Cerebellar cortex (tissue), 1 donor: ENCODE results near the gene SYTL3.

Experiments used
- DNase-seq: peaks from one replicate; pipeline ENCODE4 v3.0.0-alpha.2; 2015; ENCODE audit warnings: low spot score

SYTL3 gene

GRCh38 chr6:158793432-158793831, 143.6 kb downstream of the SYTL3 start:
- no peak for DNase-seq

DNA sequence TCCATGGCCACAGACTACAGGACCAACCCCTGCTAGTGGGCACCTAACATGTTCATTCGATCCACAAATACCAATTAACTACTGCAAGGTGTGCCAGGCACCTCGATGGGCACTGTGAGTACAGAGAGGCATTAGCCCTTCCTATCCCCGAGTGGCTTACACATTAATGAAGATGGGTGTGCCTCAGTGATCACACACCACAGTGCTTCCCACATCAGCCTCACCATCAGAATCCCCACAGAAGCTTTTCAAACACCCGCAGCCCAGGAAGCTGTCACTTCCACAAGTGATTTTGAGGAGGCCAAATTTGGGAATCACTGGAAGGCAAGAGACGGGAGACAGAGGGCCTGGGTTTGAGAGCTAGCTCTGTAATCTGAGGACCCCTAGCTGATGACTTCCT, 145.7 kb downstream of the SYTL3 start:
- DNase-seq = no peak

DNA sequence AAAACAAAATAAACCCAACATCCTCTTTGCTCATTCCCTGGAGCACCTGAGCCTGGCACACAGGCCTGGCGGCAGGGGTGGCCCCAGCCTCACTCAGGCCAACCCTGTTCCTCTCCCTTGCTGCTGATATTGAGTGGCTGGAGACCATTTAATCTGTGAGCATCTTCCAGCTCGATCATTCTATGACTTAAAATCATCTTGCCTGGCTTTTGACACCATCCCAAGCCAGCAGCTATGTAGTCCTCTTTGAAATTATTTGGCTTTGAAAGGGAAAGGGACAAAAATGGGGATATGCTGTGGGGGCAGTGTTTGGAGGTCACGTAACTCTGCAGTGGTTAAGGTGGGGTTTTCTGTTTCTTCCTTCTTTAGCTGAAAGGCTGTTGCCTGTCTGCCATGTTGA, 146.5 kb downstream of the SYTL3 start:
- DNase-seq = no peak

DNA sequence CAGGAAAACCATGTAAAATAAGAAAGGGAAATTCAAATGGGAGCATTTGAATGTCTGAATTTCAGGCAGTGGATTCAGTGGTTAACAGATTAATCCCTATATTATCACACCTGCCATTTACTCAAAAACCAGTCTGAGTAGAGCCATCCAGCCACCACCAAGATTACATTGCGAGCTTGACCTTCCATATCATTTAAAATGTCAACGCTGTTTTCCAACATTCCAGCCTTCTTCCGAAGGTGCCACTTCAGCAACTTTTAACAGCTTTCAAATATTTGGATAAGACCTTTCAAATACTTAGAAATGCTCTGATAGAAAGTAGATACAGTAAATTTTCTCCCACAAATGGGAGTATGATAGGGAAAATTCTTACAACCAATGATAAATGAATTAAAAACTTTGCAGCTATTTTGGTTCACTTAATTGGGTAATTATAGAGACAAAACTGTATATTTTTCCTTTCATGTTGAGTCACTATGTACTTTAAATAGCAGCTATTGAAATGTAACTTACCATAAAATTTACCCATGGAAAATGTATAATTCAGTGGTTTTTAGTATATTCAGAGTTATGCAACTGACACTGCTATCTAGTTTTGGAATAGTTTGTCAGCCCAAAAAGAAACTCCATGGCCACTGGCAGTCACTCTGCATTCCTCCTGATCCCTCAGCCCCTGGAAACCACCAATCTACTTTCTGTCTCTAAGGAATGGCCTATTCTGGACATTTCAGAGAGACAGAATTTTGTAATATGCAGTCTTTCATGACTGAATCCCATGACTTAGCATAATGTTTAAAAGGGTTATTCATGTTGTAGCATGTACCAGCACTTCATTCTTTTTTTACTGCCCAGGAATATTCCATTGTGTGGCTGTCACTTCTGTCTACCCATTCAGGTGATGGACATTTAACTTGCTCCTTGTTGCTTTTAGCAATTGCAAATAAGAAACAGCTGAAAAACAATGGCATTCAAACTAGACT, 147.8 kb downstream of the SYTL3 start:
- no peak for DNase-seq

- no peak for DNase-seq
Measured at GRCh38 chr6:158798311-158798710, 148.5 kb downstream of the SYTL3 start.

- peak; percentile 86 for DNase-seq
Measured at GRCh38 chr6:158799051-158799792, 149.4 kb downstream of the SYTL3 start.

DNA sequence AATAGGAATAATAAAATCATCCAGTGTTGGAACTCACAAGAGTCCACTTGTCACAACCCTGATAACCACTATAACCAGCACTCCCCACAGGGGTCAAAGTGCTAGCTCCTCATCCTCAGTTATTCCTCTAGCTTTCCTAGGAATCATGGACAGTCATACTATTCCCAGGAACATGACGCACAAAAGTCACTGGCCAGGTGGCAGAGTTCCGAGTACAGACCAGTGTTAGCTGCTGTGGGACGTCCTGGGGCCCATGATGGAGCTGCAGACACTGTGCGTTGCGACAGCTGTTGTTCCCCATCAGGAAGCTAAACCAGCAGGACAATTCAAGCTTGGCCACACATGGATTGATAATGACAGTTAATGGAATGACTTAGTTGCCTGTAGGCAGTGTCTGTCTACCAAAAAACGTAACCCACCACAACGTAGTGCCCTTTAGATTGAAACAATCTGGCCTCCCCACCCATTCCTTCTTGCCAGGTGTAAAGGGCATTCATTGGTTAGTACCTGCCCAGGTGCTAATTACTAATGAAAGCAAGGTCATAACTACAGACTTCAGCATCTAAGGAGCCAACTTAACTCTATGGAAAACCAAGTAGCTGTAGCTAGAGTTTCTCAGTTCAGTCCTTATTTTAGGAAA, 151.9 kb downstream of the SYTL3 start:
- DNase-seq = no peak

DNA sequence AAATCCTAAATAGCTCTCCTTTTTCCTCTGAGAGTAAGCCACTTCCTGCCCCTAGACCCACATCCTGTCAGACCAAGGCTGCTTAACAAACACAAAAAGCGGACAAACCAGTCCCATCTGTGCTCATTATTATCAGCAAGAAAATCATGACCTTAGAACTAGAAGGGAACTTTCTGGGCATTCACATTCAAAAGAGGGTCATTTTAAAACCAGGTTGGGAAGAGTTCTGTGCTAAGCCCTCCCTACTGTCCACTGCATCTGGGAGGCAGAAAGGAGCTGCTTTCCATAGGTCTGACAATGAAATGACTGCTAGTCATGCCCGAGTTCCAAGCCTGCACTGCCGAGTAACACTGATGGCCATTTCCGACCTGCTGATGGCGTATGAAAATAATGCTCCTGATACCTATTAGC, 153.9 kb downstream of the SYTL3 start:
- no peak for DNase-seq

DNA sequence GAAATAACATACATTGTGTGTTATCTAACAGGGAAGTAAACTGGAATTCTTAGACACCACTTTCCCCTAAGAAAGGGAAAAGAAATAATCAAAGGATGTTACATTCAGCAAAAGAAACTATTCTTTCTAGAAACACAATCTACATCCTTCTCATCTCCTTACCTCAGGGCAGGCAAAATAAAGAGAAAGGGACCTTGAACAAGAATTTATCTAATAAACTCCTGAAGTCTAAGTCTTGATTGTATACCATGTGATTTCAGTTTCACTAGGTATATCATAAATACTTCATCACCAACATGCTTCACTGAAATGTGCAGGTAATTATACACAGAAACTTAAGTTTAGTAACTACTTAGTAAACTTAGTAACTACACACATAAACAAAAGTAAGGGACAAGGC, 154.4 kb downstream of the SYTL3 start:
- DNase-seq = no peak

- no peak for DNase-seq
Measured at GRCh38 chr6:158805698-158806377, 156.0 kb downstream of the SYTL3 start.

DNA sequence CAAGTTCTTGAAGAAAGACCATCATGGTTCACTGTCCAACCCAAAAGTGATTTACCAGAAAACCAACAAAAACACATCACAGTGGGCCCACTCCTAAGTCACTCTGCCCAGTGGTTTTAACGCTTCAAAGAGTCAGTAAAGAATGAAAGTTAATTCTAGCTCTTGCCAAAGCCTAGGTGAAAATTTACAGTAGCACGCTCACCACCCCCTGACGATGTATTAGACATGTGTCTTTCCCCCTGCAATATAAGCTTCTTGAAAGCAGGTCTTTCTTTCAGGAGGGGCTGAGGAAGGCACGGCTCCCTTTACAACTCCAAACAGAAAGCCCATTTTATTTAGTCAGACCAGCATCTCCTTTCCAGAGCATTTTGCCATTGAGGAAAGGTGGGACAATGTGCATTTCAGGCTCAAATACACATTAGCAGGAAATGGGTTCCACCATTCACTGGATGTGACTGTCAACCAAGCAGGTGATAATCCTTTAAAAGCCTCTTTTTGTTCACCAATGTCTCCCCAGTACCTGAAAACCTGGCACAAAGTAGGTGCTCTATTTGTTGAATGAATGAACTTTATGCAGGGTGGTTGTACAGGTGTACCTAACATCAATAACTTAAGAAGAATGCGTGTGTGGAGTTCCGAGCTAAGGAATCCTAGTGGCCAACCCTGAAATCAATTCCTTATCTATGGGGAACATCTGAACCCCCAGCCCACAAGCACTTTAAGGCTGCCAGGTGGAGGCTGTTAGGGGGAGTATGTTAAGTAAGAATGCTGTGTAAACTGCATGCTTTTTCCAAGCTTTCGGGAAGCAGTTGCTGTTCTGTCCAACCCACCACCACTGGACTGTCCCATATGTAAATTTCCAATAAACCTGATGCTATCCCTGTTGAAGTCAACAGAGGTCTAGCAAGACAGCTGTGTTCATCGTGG, 157.9 kb downstream of the SYTL3 start:
- DNase-seq = no peak

DNA sequence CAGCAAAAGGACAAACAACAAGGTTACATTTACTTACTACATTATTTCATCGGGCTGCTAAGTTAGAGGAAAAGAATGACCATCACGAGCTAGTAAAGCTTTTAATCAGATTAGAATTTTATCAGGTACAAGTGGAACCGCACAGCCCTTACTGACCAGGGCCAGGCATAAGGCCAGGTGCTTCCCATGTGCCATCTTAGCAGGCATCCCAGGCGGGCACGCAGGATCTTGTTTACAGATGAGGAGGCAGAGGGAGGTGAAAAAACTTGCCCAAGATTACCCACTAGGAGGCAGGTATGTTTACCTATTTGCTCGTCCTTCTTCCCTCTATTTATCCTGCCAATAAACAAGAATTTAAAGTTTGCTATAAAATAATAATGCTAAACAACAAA, 158.6 kb downstream of the SYTL3 start:
- no peak for DNase-seq

DNA sequence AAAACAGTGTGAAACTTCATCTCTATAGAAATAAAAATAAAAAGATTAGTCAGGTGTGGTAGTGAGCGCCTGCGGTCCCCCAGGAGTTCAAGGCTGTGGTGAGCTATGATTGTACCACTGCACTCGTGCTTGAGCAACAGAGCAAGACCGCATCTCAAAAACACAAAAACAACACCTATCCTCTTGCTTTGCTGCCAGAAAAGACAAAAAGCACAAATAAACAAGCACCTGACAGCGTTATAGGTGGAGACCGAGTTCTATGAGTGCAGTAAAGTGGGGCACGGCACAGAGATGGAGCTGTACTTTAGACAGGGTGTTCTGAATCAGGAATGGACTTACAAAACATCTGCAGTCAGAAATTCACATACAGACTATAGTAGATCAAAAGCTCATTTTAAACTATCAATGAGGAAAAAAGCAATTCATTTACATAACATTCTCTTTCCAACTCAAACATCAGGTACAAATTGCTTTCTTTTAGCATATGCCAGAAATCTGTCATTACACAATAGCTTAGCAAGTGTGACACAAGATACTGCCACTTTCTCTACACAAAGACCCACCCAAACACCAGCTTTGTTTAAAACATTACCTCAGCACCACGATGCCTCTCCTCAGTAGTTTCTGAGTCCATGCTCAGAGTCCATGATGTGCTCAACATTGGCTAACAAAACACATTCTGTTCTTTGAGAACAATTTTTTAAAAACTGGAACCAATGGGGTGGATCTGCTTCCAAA, 159.3 kb downstream of the SYTL3 start:
- no peak for DNase-seq

DNA sequence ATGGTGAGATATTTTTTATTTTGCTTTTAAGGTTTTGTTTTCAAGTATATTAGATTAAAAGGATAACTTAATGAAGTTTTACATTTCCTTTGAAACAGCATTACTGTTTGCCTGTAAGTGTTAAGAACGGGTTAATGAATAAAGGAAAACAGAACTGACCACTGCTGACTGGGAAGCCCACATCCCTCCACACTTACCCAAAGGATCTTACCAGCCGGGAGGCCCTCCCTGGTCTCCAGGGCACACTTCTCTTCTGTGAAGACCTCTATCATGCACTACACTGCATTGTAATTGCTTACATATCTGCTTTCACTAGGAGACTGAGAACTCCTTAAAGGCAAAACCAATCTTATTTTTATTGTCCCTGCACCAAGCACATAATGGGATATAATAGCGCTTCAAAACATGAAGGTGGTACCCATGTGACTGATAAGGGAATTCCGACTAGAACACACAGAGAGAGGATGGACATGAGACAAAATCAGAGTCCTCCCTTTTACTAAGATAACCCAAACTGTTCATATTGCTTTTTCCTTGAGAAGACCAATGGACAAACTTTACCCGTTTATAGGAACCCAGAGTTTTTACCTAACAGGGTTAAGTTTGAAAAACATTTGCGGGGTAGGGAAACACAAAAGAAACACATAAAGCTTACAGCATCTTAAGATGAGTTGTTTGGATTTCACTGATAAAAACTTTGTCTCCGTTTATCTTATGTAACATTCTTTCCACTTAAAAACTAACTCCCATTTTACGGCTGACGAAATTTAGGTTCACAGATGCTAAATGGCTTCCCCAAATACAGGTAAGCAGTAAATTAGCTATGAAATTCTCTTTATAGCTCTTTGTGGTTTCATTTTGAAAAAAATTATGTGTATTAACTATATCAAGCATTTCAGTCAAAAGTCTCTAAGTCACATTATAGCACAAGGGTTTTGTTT, 160.6 kb downstream of the SYTL3 start:
- no peak for DNase-seq

GRCh38 chr6:158812611-158813010, 162.8 kb downstream of the SYTL3 start:
- DNase-seq = no peak

DNA sequence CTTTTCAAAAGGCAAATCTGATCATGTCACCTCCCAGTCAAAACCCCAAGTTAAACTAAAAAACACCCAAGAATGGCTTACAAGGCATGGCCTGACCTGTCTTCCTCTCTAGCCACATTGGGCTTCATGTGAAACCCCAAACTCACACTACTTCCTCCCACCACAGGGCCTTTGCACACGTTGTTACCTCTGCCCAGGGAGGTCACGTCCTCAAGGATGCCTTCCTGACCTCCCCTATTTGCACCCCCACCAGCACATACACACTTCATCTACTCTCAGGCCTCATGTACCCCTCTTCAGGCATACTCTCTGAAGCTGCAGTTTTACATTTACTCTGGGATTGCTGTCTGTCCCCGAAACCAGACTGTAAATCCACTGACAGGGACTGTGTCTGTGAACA, 163.2 kb downstream of the SYTL3 start:
- DNase-seq = no peak
